ENCODE data around the gene PRR32.
"Not testable (repeated sequence)": the region's sequence is repeated elsewhere in the genome, so short reads cannot be mapped to it uniquely, and the experiment has no call there.

PRR32 gene, protein sequence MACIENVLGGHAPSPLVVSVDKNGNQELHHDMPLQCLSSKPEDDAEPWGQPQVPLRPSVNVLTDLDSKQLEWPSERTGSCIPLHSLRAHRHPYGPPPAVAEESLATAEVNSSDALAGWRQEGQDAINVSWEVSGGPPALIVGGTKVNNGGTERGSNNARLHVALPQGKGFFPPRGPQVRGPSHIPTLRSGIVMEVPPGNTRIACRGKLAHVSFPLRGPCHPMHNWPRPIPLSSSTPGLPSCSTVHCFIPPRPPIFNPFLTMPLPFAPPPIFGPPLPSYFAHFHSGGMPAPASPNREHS

DNA sequence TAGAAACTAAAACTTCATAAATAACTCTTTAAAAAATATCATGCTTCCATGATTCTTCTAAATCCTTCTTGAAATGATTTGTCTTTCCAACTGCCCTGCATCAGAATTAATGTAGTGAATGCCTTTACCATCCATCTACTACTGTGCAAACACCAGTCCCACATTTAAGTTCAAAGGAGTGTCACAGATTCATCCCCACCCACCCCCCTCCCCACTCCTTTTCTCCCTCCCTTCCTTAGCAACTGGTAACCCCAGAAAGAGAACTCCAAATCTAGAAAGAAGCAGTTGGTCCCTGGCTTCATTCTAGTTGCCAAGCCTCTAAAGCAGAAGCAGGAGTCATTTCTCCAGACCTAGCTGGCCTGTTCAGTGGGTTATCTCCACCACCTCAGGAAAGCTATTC is at the start of gene PRR32:
Gene PRR32 (plus strand): TSS at position 301 of the 400 bp plus-strand sequence. CDS start 115 bp downstream, outside the sequence.
- DNase-seq = no peak

DNA sequence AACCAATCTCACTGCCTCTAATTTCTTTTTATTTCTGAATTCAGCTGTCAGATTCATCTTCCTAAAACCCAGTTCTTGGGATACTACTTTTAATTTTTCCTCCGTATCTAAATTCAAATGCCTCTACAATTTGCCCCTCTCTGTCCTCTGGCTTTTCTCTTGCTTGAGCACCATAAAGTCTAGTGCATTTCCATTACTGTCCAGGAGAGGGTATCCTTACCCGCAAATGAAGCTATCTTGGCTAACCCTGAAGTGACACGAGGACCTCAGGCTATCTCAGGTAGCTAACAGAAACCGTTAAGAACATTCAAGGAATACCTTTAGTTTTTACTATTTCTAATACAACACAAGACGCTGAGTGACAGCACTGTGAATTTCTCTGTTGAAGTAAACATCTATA is 49.4 kb upstream of the PRR32 start:
- DNase-seq = no peak

DNA sequence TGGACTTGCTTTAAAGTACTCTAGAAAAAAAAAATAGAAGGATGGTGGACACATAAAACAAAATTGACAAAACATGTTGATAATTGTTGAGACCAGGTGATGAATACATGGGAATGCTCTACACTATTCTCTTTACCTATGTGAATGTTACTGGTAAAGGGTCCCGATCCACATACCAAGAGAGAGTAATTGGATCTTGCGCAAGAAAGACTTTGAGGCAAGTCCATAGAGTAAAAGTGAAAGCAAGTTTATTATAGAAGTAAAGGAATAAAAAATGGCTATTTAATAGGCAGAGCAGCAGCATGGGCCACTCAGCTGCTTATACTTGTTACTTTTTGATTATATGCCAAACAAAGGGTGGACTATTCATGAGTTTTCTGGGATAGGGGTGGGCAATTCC is 34.0 kb upstream of the PRR32 start:
- DNase-seq = no peak

DNA sequence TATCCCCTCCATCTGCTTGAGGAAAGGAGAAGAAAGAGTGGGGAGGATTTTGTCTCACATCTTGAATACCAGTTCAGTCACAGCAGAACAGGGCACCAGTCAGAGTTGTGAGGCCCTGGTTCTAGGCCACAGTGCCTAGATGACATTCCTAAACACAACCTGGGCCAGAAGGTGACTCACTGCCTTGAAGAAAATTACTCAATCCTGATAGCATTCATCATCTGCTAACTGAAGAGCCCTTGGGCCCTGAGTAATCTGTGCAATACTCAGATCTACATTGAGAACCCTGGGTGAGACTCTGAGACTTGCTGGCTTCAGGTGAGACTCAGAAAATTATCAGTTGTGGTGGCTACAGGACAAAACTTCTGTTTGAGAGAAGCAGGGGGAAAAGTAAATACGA is 20.5 kb upstream of the PRR32 start:
- no peak for DNase-seq

DNA sequence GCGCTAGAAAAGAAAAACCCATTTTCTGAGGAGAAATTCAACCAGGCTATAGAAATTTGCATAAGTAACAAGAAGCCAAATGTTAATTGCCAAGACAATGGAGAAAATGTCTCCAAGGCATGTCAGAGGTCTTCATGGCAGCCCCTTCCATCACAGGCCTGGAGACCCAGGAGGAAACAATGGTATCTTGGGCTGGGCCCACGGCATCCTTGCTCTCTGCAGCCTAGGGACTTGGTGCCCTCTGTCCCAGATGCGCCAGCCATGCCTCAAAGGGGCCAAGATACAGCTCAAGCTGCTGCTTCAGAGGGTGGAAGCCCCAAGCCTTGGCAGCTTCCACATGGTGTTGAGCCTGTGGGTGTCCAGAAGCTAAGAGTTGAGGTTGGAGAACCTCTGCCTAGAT is 12.7 kb upstream of the PRR32 start:
- not testable (repeated sequence) for DNase-seq

DNA sequence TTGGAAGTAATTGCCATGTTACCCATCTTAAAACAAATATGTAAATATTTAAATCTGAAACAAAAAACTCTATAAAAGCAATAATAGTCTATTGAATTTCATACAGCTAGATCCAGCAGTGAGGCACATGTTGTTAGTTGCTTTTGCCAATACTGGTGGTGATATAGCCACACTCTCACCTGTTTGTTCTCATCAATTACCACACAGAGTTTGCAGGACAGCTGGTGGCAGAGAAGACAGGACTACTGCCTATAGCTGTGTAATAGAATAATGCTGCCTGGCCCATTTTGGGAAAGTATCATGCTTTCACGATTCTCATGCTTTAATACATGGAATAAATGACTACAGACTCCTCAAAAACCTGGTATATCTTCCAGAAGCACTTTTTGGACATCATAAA is 3.7 kb upstream of the PRR32 start:
- no peak for DNase-seq

DNA sequence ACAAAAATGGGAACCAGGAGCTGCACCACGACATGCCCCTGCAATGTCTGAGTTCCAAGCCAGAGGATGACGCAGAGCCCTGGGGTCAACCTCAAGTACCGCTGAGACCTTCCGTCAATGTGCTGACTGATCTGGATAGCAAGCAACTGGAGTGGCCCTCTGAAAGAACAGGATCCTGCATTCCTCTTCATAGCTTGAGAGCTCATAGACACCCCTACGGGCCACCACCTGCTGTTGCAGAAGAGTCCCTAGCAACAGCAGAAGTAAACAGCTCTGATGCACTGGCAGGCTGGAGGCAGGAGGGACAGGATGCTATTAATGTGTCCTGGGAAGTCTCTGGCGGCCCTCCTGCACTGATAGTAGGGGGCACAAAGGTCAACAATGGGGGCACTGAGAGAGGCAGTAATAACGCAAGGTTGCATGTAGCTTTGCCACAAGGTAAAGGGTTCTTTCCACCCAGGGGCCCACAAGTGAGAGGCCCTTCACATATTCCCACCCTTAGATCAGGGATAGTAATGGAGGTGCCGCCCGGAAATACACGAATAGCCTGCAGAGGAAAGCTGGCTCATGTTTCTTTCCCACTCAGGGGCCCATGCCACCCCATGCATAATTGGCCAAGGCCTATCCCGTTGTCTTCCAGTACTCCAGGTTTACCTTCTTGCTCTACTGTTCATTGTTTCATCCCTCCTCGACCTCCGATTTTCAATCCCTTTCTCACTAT is 1.3 kb downstream of the PRR32 start:
- no peak for DNase-seq

DNA sequence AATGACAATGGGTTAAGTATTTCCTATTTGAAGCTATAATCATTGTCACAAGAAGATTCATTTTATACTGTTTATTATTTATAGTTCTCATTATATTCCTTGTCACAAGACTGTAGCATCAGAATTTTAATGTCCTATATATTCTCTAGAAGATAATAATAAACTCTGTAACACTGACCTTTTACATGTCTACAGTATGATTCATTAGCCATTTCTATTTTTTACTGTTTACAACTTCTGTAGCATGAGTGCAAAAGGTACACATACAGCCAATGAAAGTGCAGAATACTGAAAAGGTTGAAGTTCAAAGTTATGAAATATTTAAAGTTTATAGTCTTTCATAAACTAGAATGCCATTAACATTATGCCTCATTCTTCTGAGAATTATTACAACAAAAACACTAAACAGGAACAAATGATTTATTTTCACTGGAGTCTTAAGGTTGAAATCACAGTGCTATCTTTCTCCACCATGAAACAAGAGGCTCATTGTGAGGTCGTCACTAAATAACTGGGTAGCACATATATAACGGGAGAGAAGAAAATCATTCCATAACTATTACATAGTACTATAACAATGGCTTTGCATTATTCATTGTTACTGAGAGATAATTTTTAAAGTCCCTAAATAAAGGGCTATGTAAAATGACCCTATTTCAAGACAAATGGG is 4.9 kb downstream of the PRR32 start:
- DNase-seq = no peak

DNA sequence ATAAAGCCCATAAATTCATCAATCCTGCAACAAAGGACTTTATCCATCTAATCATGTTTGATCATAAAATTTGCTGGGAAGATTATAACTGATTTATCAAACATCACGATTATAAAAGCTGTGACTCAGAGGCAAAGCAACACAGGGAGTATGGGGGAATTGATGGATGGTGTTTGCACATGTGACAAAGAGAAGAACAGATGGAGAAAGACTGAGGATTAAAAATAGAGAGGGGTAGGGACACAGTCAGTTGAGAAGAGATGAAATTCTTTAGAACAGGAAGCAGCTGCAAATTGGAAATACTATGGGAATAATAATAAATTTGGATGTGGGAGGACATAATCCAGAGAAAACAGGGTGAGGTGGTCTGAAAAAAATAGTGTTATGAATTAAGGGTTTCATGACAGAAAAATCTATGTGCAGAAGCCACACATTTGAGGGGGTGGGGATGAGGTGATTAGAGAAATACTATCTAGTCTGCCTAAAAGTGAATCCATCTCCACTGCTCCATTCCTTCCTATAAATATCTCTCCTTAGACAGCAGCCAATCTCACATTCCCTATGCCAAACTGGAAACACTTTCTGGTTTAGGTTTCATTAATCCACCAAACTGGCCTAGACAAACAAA is 6.2 kb downstream of the PRR32 start:
- no peak for DNase-seq

DNA sequence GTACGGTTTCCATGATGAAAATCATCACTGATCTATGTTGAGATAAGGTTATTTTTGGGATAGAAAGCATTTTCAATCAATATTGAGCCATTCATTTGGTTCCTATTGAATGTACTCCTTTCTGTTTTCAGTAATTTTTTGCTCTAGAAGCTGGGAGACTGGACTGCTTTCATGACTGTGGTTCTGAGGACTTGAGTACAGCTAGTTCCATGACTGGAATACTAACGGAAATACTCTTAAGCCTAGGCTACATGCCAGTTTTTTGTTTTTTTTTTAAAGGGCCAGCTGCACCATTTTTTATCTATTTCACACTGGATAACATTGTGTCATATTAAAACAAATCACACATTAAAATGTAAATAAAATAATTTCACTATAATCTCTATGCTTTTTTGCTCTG is 16.7 kb downstream of the PRR32 start:
- DNase-seq = no peak

DNA sequence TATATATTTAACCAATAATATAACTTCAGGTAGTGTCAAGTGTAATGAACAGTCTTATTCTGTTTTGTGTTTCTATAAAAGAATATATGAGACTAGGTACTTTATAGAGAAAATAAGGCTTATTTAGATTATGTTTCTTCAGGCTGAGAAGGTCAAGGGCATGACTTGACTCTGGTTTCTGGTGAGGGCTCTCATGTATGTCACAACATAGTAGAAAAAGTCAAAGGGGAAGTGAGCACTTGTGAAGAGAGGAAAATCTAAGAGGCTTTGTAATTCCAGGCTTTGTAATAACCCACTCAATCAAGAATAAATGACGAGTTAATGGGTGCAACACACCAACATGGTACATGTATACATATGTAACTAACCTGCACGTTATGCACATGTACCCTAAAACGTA is 27.6 kb downstream of the PRR32 start:
- DNase-seq = no peak

DNA sequence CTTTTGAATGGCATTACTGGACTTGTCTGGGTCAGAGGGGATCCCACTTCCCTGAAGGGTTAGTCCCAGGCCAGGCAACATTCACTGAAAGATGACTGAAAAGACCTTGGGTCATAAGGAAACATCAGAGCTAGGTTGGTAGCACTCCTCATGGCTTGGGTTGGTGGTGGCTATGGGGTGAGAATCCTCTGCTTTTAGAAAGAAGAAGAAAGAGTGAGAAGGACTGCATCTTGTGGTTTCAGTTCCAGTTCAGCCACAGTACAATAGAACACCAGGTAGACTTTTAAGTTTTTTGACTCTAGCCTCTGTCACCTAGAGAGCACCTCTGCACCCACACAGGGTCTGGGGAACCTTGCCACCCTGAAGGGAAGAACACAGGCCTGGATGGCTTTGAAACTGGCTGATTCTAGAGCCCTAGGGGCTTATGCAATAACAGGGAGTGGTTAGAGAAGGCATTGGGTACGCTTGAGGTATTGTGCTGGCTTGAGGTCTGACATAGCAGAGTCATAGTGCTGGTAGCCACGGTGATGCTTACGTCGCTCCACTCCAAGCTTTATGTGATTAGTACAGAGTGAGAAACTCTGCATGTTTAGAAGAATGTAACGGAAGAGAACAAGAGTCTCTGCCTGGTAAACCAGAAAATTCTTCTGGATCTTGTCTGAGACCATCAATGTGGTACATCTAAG is 36.5 kb downstream of the PRR32 start:
- DNase-seq = no peak

Data from cortex of kidney (tissue), 1 donor.